ENCODE data around the gene PALLD.

PALLD gene

GRCh38 chr4:168586926-168587325, 90.1 kb downstream of the PALLD start:
- no peaks in the 10 kb centered on the region for H3K36me3 ChIP-seq
- no peak overlapping the region for H3K9ac ChIP-seq
- no peaks in the 10 kb centered on the region for H4K20me1 ChIP-seq
- H3K9me3 ChIP-seq (replicated peaks in 1 of 11), result no peaks in the 10 kb centered on the region
- no peak overlapping the region for H3K27ac ChIP-seq
- no peaks in the 10 kb centered on the region for H3K4me1 ChIP-seq
- no peak overlapping the region for H3K4me2 ChIP-seq
- no peak for TF ChIP-seq Cebpa-rat (IDR thresholded peaks at IDR 0.05)
- H3K4me3 ChIP-seq, result no peak overlapping the region
- H3K27me3 ChIP-seq, result no peaks in the 10 kb centered on the region

DNA sequence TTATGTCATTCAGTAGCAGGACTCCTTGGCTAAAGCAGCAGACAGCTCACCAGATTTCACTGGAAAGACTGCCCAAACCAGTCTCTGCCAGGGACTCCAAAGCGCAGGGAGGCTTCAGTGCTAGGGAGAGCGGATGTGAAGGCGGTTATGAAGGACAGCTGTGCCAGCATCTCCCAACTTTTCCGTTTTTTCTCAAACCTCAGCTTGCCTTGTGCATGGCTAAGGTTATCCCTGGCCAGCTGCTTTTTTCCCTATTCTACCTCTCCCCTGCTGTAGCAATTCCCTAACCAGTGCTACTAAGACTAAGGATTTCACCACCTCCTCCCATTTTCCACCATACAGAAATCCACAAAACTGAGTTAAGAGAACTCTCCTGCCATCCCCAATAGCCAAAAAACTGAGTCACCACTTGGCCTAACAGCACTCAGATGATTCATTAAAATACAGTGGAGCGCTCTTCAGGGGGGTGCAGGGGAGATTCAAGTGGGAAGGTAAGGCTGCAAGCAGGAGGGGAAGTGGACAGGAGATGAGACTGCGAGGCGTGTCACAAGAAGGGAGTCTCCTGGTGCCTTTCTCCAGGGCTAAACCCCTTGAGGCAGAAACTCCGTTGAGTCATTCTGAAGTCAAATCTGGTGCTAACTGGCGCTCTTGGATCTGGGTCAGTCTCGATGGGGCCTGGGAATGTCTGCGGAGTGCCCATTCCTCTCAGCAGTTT, 90.7 kb downstream of the PALLD start:
- Histone ChIP-seq H3K27ac (no peak overlapping the region), H3K4me2 (no peak overlapping the region), H3K9me3 (replicated peaks in 1 of 11) (no peaks in the 10 kb centered on the region), H3K36me3 (no peaks in the 10 kb centered on the region), H3K27me3 (no peaks in the 10 kb centered on the region), H3K4me3 (no peak overlapping the region), H3K9ac (no peak overlapping the region), H4K20me1 (no peaks in the 10 kb centered on the region), H3K4me1 (no peaks in the 10 kb centered on the region)
- TF ChIP-seq Cebpa-rat (IDR thresholded peaks at IDR 0.05), result no peak

- Histone ChIP-seq H3K36me3 (no peaks in the 10 kb centered on the region), H3K9ac (no peak overlapping the region), H4K20me1 (no peaks in the 10 kb centered on the region), H3K27me3 (no peaks in the 10 kb centered on the region), H3K9me3 (replicated peaks in 1 of 11) (no peaks in the 10 kb centered on the region), H3K4me1 (no peaks in the 10 kb centered on the region), H3K27ac (no peak overlapping the region), H3K4me2 (no peak overlapping the region), H3K4me3 (no peak overlapping the region)
- TF ChIP-seq Cebpa-rat (IDR thresholded peaks at IDR 0.05), result no peak
Observed at GRCh38 chr4:168588916-168589531, 92.2 kb downstream of the PALLD start.

DNA sequence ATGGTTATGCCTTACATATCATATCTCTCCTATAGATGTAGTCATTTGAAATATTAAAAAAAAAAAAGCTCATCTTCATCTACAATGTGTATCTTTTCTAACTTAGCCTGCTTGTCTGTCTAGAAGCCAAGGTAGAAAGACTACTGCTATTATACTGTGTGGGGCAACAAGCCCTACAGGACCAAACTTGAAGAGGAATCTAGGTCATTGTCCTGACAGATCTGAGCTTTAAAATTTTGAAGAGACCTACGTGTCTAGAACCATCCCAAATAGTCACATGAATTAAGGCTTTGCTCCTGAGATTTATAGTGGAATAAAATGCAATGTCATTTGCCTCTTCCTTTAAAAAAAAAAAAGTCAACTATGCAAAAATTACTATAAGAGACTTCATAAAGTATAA, 95.8 kb downstream of the PALLD start:
- Histone ChIP-seq H4K20me1 (no peaks in the 10 kb centered on the region), H3K4me2 (no peak overlapping the region), H3K9ac (no peak overlapping the region), H3K27ac (no peak overlapping the region), H3K4me3 (no peak overlapping the region), H3K4me1 (no peaks in the 10 kb centered on the region), H3K9me3 (replicated peaks in 1 of 11) (no peaks in the 10 kb centered on the region), H3K36me3 (no peaks in the 10 kb centered on the region), H3K27me3 (no peaks in the 10 kb centered on the region)
- no peak for TF ChIP-seq Cebpa-rat (IDR thresholded peaks at IDR 0.05)

- Histone ChIP-seq H4K20me1 (no peaks in the 10 kb centered on the region), H3K36me3 (no peaks in the 10 kb centered on the region), H3K4me1 (no peaks in the 10 kb centered on the region), H3K9me3 (replicated peaks in 1 of 11) (no peaks in the 10 kb centered on the region), H3K27ac (no peak overlapping the region), H3K4me2 (no peak overlapping the region), H3K4me3 (no peak overlapping the region), H3K9ac (no peak overlapping the region), H3K27me3 (no peaks in the 10 kb centered on the region)
- TF ChIP-seq Cebpa-rat (IDR thresholded peaks at IDR 0.05), result no peak
Observed at GRCh38 chr4:168593399-168593798, 96.5 kb downstream of the PALLD start.

DNA sequence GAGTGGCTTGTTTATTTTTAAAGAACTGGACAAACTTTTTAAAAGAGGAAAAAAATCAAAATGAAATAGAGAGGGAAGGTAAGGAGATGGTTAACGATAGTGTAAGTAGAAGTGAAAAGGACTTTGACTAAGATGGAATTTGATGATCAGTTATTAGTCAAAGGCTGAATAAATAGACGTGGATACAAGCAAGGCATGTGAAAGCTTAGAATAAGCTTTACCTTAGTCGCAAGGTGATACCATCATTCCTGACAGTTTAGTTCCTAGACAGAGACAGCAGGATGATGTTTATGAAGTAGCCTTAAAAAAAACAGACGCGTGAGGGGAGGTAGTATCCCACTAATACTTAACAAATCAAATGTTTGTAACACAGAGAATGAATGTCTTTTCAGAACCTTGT, 97.3 kb downstream of the PALLD start:
- Histone ChIP-seq H3K9ac (no peak overlapping the region), H3K27ac (no peak overlapping the region), H3K4me1 (no peaks in the 10 kb centered on the region), H3K4me2 (no peak overlapping the region), H3K36me3 (no peaks in the 10 kb centered on the region), H4K20me1 (no peaks in the 10 kb centered on the region), H3K9me3 (replicated peaks in 1 of 11) (no peaks in the 10 kb centered on the region), H3K4me3 (no peak overlapping the region), H3K27me3 (no peaks in the 10 kb centered on the region)
- no peak for TF ChIP-seq Cebpa-rat (IDR thresholded peaks at IDR 0.05)

- no peak overlapping the region for H3K4me2 ChIP-seq
- no peaks in the 10 kb centered on the region for H3K4me1 ChIP-seq
- H4K20me1 ChIP-seq, result no peaks in the 10 kb centered on the region
- H3K36me3 ChIP-seq, result no peaks in the 10 kb centered on the region
- TF ChIP-seq Cebpa-rat (IDR thresholded peaks at IDR 0.05), result no peak
- H3K9me3 ChIP-seq (replicated peaks in 1 of 11), result no peaks in the 10 kb centered on the region
- H3K27ac ChIP-seq, result no peak overlapping the region
- H3K27me3 ChIP-seq, result no peaks in the 10 kb centered on the region
- no peak overlapping the region for H3K9ac ChIP-seq
- H3K4me3 ChIP-seq, result no peak overlapping the region
Observed at GRCh38 chr4:168598191-168598590, 101.3 kb downstream of the PALLD start.

- Histone ChIP-seq H3K27me3 (no peaks in the 10 kb centered on the region), H4K20me1 (no peaks in the 10 kb centered on the region), H3K27ac (no peak overlapping the region), H3K4me1 (no peaks in the 10 kb centered on the region), H3K4me2 (no peak overlapping the region), H3K9me3 (replicated peaks in 1 of 11) (no peaks in the 10 kb centered on the region), H3K4me3 (no peak overlapping the region), H3K9ac (no peak overlapping the region), H3K36me3 (no peaks in the 10 kb centered on the region)
- TF ChIP-seq Cebpa-rat (IDR thresholded peaks at IDR 0.05), result no peak; a peak in 1 of 22 replicates
Observed at GRCh38 chr4:168600796-168601583, 104.1 kb downstream of the PALLD start.

- no peaks in the 10 kb centered on the region for H3K4me1 ChIP-seq
- H3K4me2 ChIP-seq, result no peak overlapping the region
- H4K20me1 ChIP-seq, result no peaks in the 10 kb centered on the region
- no peaks in the 10 kb centered on the region for H3K9me3 ChIP-seq (replicated peaks in 1 of 11)
- H3K4me3 ChIP-seq, result no peak overlapping the region
- H3K36me3 ChIP-seq, result no peaks in the 10 kb centered on the region
- no peak for TF ChIP-seq Cebpa-rat (IDR thresholded peaks at IDR 0.05)
- H3K27me3 ChIP-seq, result no peaks in the 10 kb centered on the region
- H3K27ac ChIP-seq, result no peak overlapping the region
- no peak overlapping the region for H3K9ac ChIP-seq
Observed at GRCh38 chr4:168601899-168602298, 105.0 kb downstream of the PALLD start.

Data from BLaER1 treated with 17β-estradiol and CSF1 and Interleukin-3, amounts not matched to agents 10 nM and 100 nM (cell line).